Measurements from ENCODE around the gene ARMC2. TPM values are rescaled to one million over a fixed set of nuclear protein-coding genes. Genes with fewer than 3 reads are reported as not detected.

The ARMC2 gene
- total and polyA plus RNA-seq, 2 experiments from 2014 or later: 2.7 to 4.4 TPM

GRCh38 chr6:108985301-108985700 lies 137.1 kb downstream of the ARMC2 start (continued):
- no peak for TF ChIP-seq CTCF (conservative IDR thresholded peaks at IDR 0.05; ENCODE audit: low read depth in 2 of 2)
- TF ChIP-seq REST (IDR thresholded peaks at IDR 0.05; ENCODE audit: unreplicated experiment): no peak

GRCh38 chr6:108987156-108987555 lies 138.9 kb downstream of the ARMC2 start:
- no peak overlapping the region for H3K4me3 Mint-ChIP-seq
- H3K27me3 Mint-ChIP-seq (ENCODE audit: insufficient read depth, low read depth, poor library complexity): no peaks in the 10 kb centered on the region
- no peaks in the 10 kb centered on the region for H3K27me3 ChIP-seq (ENCODE audit: insufficient read depth)
- no peaks in the 10 kb centered on the region for H3K9me3 Mint-ChIP-seq
- DNase-seq (ENCODE audit: low spot score) (no peak), ATAC-seq (no peak)
- H2AFZ ChIP-seq: no peak overlapping the region
- H3K4me2 ChIP-seq: no peak overlapping the region
- no peak overlapping the region for H3K4me3 ChIP-seq
- no peaks in the 10 kb centered on the region; the same call in 2 of the 3 replicates for H3K4me1 Mint-ChIP-seq
- no peaks in the 10 kb centered on the region for H3K9me2 ChIP-seq (ENCODE audit: insufficient read depth)
- no peaks in the 10 kb centered on the region for H4K20me1 ChIP-seq (replicated peaks; ENCODE audit: insufficient read depth)
- no peak overlapping the region for H3K27ac Mint-ChIP-seq
- H3K36me3 Mint-ChIP-seq (ENCODE audit: low read depth): peaks cover 22% of the 10 kb centered on the region
- no peaks in the 10 kb centered on the region for H3K4me1 ChIP-seq (ENCODE audit: insufficient read depth)
- TF ChIP-seq ETS1 (IDR thresholded peaks at IDR 0.05) (no peak), EZH2 (IDR thresholded peaks at IDR 0.05; ENCODE audit: low read depth, unreplicated experiment) (no peak), CREB1 (CRISPR knock-in tag; IDR thresholded peaks at IDR 0.05; ENCODE audit: low read depth) (no peak), ZNF114 (CRISPR knock-in tag; IDR thresholded peaks at IDR 0.05) (no peak)
- no peak overlapping the region for H3K27ac ChIP-seq (ENCODE audit: low read depth)
- no peaks in the 10 kb centered on the region for H3F3A ChIP-seq (replicated peaks; ENCODE audit: low read depth)
- 0 out of 2 replicates have a peak, but pooled peaks cover 7% of the 10 kb centered on the region for H3K36me3 ChIP-seq (ENCODE audit: insufficient read depth)
- no peaks in the 10 kb centered on the region for H3K79me2 ChIP-seq (replicated peaks; ENCODE audit: insufficient read depth)

- H3K27me3 Mint-ChIP-seq (ENCODE audit: insufficient read depth, low read depth, poor library complexity): no peaks in the 10 kb centered on the region
- no peaks in the 10 kb centered on the region for H4K20me1 ChIP-seq (replicated peaks; ENCODE audit: insufficient read depth)
- H3K9me3 Mint-ChIP-seq: no peaks in the 10 kb centered on the region
- H3K27me3 ChIP-seq (ENCODE audit: insufficient read depth): no peaks in the 10 kb centered on the region
- H3K27ac ChIP-seq (ENCODE audit: low read depth): no peak overlapping the region
- no peak for DNase-seq (ENCODE audit: low spot score)
- H3F3A ChIP-seq (replicated peaks; ENCODE audit: low read depth): no peaks in the 10 kb centered on the region
- no peaks in the 10 kb centered on the region for H3K79me2 ChIP-seq (replicated peaks; ENCODE audit: insufficient read depth)
- no peak for ATAC-seq
- H3K4me2 ChIP-seq: no peak overlapping the region
- peaks cover 25% of the 10 kb centered on the region for H3K36me3 Mint-ChIP-seq (ENCODE audit: low read depth)
- H3K4me3 ChIP-seq: no peak overlapping the region
- H3K4me1 Mint-ChIP-seq: no peaks in the 10 kb centered on the region; the same call in 2 of the 3 replicates
- H3K4me1 ChIP-seq (ENCODE audit: insufficient read depth): no peaks in the 10 kb centered on the region
- H3K36me3 ChIP-seq (ENCODE audit: insufficient read depth): 0 out of 2 replicates have a peak, but pooled peaks cover 7% of the 10 kb centered on the region
- no peak overlapping the region for H3K4me3 Mint-ChIP-seq
- H2AFZ ChIP-seq: no peak overlapping the region
- no peaks in the 10 kb centered on the region for H3K9me2 ChIP-seq (ENCODE audit: insufficient read depth)
- H3K27ac Mint-ChIP-seq: no peak overlapping the region
- TF ChIP-seq EZH2phosphoT487 (IDR thresholded peaks at IDR 0.05; ENCODE audit: unreplicated experiment): no peak
These were observed 140.1 kb downstream of the ARMC2 start for GRCh38 chr6:108988296-108988695.

Data from GM23338 (cell line).